MM.1S (cell line): Measurements from ENCODE around the gene GNAS-AS1.

Experiments
- EZH2 ChIP-seq: fragments of 300-600 bp; sonication (generic); optimal IDR thresholded peaks from 2 replicates; pipeline ENCODE3; 2017; ENCODE audit warnings: low read depth, mild to moderate bottlenecking, antibody characterized with exemption, low read length, mixed read lengths
- TF ChIP-seq, protein P1 (sequence below): fragments of 300-600 bp; sonication (generic); IDR thresholded peaks from 2 replicates; pipeline ENCODE4 v1.5.1; 2016; ENCODE audit warnings: antibody characterized with exemption, low read length, mixed read lengths

DNA sequence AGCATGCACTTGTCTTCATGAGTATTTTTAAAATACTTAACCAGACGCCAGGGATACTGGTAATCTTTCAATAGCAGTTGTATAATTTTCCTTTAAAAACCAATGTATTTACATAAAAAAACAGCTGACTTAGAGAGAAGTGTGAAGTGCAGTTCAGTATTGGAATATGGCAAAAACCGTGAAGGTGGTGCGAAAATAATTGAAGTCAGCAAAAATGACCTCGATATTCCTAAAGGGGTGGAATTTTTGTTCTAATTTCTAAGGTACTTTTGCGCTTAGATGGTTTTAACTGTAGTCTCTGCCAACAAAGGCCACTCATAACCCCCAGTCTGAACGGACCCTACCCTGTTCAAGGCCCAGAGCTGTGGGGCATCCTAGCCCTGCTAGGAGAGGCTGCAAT, 25.3 kb downstream of the GNAS-AS1 start:
- TF ChIP-seq, protein P1, sequence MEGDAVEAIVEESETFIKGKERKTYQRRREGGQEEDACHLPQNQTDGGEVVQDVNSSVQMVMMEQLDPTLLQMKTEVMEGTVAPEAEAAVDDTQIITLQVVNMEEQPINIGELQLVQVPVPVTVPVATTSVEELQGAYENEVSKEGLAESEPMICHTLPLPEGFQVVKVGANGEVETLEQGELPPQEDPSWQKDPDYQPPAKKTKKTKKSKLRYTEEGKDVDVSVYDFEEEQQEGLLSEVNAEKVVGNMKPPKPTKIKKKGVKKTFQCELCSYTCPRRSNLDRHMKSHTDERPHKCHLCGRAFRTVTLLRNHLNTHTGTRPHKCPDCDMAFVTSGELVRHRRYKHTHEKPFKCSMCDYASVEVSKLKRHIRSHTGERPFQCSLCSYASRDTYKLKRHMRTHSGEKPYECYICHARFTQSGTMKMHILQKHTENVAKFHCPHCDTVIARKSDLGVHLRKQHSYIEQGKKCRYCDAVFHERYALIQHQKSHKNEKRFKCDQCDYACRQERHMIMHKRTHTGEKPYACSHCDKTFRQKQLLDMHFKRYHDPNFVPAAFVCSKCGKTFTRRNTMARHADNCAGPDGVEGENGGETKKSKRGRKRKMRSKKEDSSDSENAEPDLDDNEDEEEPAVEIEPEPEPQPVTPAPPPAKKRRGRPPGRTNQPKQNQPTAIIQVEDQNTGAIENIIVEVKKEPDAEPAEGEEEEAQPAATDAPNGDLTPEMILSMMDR = no peak
- TF ChIP-seq EZH2 = no peak
